ENCODE results near the gene RPS29. TPM values are rescaled to one million over a fixed set of nuclear protein-coding genes. Genes with fewer than 3 reads are reported as not detected.

RPS29 gene
- polyA plus RNA-seq, 1 experiment = 3,597 TPM

- Histone ChIP-seq H3K9me3 (ENCODE audit: control insufficient read depth, insufficient read depth, low read length) (no peaks in the 10 kb centered on the region), H3K27me3 (ENCODE audit: control insufficient read depth, insufficient read depth, low read length) (peaks cover 5% of the 10 kb centered on the region), H3K4me3 (ENCODE audit: low read depth, low read length) (no peak overlapping the region), H3K27ac (ENCODE audit: low read depth, low read length) (no peak overlapping the region)
- no peak for TF ChIP-seq CTCF (IDR thresholded peaks at IDR 0.05; ENCODE audit: low read depth, low read length)
- DNase-seq (ENCODE audit: low read depth, low spot score) = no peak
- POLR2A ChIA-PET = no interaction called here
- CTCF ChIA-PET = interaction anchor here (0.7 kb wide), 1 partner anchor 91 kb away, joined by 3 read pairs; no protein-coding TSS in a partner anchor
These were observed 33.1 kb downstream of the RPS29 start for GRCh38 chr14:49553106-49553505.

- TF ChIP-seq CTCF (IDR thresholded peaks at IDR 0.05; ENCODE audit: low read depth, low read length) = no peak
- Histone ChIP-seq H3K27ac (ENCODE audit: low read depth, low read length) (no peak overlapping the region), H3K27me3 (ENCODE audit: control insufficient read depth, insufficient read depth, low read length) (peaks cover 5% of the 10 kb centered on the region), H3K9me3 (ENCODE audit: control insufficient read depth, insufficient read depth, low read length) (no peaks in the 10 kb centered on the region), H3K4me3 (ENCODE audit: low read depth, low read length) (no peak overlapping the region)
- POLR2A ChIA-PET = no interaction called here
- CTCF ChIA-PET = interaction anchor here (3.1 kb wide), 1 partner anchor 90 kb away, joined by 44 read pairs; no protein-coding TSS in a partner anchor
- no peak for DNase-seq (ENCODE audit: low read depth, low spot score)
These were observed 34.6 kb downstream of the RPS29 start for GRCh38 chr14:49551569-49551968.

GRCh38 chr14:49550286-49551184 is 35.6 kb downstream of the RPS29 start:
- POLR2A ChIA-PET = no interaction called here
- no peaks in the 10 kb centered on the region for H3K9me3 ChIP-seq (ENCODE audit: control insufficient read depth, insufficient read depth, low read length)
- TF ChIP-seq CTCF (IDR thresholded peaks at IDR 0.05; ENCODE audit: low read depth, low read length) = peak; percentile 53
- H3K4me3 ChIP-seq (ENCODE audit: low read depth, low read length) = no peak overlapping the region
- peaks cover 5% of the 10 kb centered on the region for H3K27me3 ChIP-seq (ENCODE audit: control insufficient read depth, insufficient read depth, low read length)
- no peak overlapping the region for H3K27ac ChIP-seq (ENCODE audit: low read depth, low read length)
- DNase-seq (ENCODE audit: low read depth, low spot score) = no peak
- CTCF ChIA-PET = interaction anchor here (0.6 to 3.1 kb wide), 5 partner anchors 10 to 89 kb away, joined by 3 to 44 read pairs (median 3); no protein-coding TSS in a partner anchor

GRCh38 chr14:49549881-49550280 is 36.3 kb downstream of the RPS29 start:
- no peak for DNase-seq (ENCODE audit: low read depth, low spot score)
- no peak for TF ChIP-seq CTCF (IDR thresholded peaks at IDR 0.05; ENCODE audit: low read depth, low read length)
- Histone ChIP-seq H3K4me3 (ENCODE audit: low read depth, low read length) (no peak overlapping the region), H3K27me3 (ENCODE audit: control insufficient read depth, insufficient read depth, low read length) (peaks cover 7% of the 10 kb centered on the region), H3K27ac (ENCODE audit: low read depth, low read length) (no peak overlapping the region), H3K9me3 (ENCODE audit: control insufficient read depth, insufficient read depth, low read length) (no peaks in the 10 kb centered on the region)
- ChIA-PET POLR2A (no interaction called here), CTCF (interaction anchor here (2.9 to 3.1 kb wide), 2 partner anchors 52 to 89 kb away, joined by 9 to 44 read pairs; no protein-coding TSS in a partner anchor)

- CTCF ChIA-PET = interaction anchor here (2.9 to 3.1 kb wide), 2 partner anchors 52 to 88 kb away, joined by 9 to 44 read pairs; no protein-coding TSS in a partner anchor
- no peak overlapping the region for H3K4me3 ChIP-seq (ENCODE audit: low read depth, low read length)
- DNase-seq (ENCODE audit: low read depth, low spot score) = no peak
- H3K9me3 ChIP-seq (ENCODE audit: control insufficient read depth, insufficient read depth, low read length) = no peaks in the 10 kb centered on the region
- H3K27ac ChIP-seq (ENCODE audit: low read depth, low read length) = no peak overlapping the region
- no peak for TF ChIP-seq CTCF (IDR thresholded peaks at IDR 0.05; ENCODE audit: low read depth, low read length)
- POLR2A ChIA-PET = no interaction called here
- peaks cover 7% of the 10 kb centered on the region for H3K27me3 ChIP-seq (ENCODE audit: control insufficient read depth, insufficient read depth, low read length)
These were observed 36.7 kb downstream of the RPS29 start for GRCh38 chr14:49549446-49549845.

Measured in AG04450 (cell line).